Small intestine (tissue), 7 donors: ENCODE data around the gene PHB1. TPM values are rescaled to one million over a fixed set of nuclear protein-coding genes. Genes with fewer than 3 reads are reported as not detected.
"Not testable (repeated sequence)": the region's sequence is repeated elsewhere in the genome, so short reads cannot be mapped to it uniquely, and the experiment has no call there.

ENCODE experiments used
- DNase-seq, 2 donors: peaks; one replicate each; pipeline versions ENCODE4 v3.0.0 to v3.0.0-alpha.2; 2013
- FAIRE-seq: peaks from 2 replicates; lab custom pipeline; 2012; peaks lifted over from hg19 to GRCh38; lab: Jason Lieb, UNC
- H3K27ac ChIP-seq, 3 donors: one replicate each; pipeline ENCODE4 v1.5.1; 2013; ENCODE audit warnings: low read length in 2 of 3, mild to moderate bottlenecking in 2 of 3, control low read depth in 1 of 3, inconsistent platforms in 1 of 3, low read depth in 1 of 3, moderate library complexity in 1 of 3
- H3K27me3 ChIP-seq, 3 donors: one replicate each; pipeline ENCODE4 v1.6.1; 2013; ENCODE audit warnings: low read length in 3 of 3, inconsistent platforms in 1 of 3; ENCODE audit not compliant: control insufficient read depth in 3 of 3, insufficient read depth in 3 of 3
- H3K36me3 ChIP-seq, 3 donors: one replicate each; pipeline ENCODE4 v1.6.1; 2013; ENCODE audit warnings: low read length in 3 of 3, inconsistent platforms in 1 of 3, low read depth in 1 of 3, mild to moderate bottlenecking in 1 of 3, moderate library complexity in 1 of 3; ENCODE audit not compliant: control insufficient read depth in 3 of 3, insufficient read depth in 2 of 3
- H3K4me1 ChIP-seq, 3 donors: one replicate each; pipeline ENCODE4 v1.6.1; 2013; ENCODE audit warnings: low read length in 2 of 3, inconsistent platforms in 1 of 3, low read depth in 1 of 3, mild to moderate bottlenecking in 1 of 3, moderate library complexity in 1 of 3; ENCODE audit not compliant: control insufficient read depth in 3 of 3, insufficient read depth in 2 of 3
- H3K4me3 ChIP-seq, 3 donors: one replicate each; pipeline ENCODE4 v1.5.1; 2013; ENCODE audit warnings: low read length in 3 of 3, control low read depth in 1 of 3, inconsistent platforms in 1 of 3, low read depth in 1 of 3, mild to moderate bottlenecking in 1 of 3, moderate library complexity in 1 of 3
- H3K9me3 ChIP-seq, 2 donors: one replicate each; pipeline ENCODE4 v1.6.1; 2013; ENCODE audit warnings: low read depth in 1 of 2, low read length in 1 of 2; ENCODE audit not compliant: control insufficient read depth in 2 of 2, insufficient read depth in 1 of 2
- WGBS, 3 donors: extraction: QIAGEN DNeasy Blood & Tissue Kit; methylation state at CpG; one replicate each; pipeline ENCODE4 v1.1.7; 2013; 5-methylcytosine and 5-hydroxymethylcytosine counted together
- polyA plus RNA-seq, 4 donors: library from polyadenylated mRNA; stranded (reverse) in 3 of 4; unstranded in 1 of 4; fragments of 200-250 nt in 3 of 4; fragments of 120-200 nt in 1 of 4; gene quantifications; one replicate each; pipeline versions ENCODE4 v1.2.1 to v1.2.3, GENCODE V29; 2013
- donor health status: healthy with polysubstance abuse.
- donor health status: control.
- donor health status: control.
- donor health status: Bipolar disorder and iron deficiency.
- donor health status: healthy.

The PHB1 gene
- polyA plus RNA-seq, 4 donors: 108 to 301 (median 134) TPM

- Histone ChIP-seq H3K27ac (no peak overlapping the region), H3K9me3 (peaks cover 0 to 7% of the 10 kb centered on the region in 2 donors), H3K4me1 (no peaks in the 10 kb centered on the region), H3K36me3 (no peaks in the 10 kb centered on the region), H3K27me3 (peaks cover 0 to 2% (median 0%) of the 10 kb centered on the region in 3 donors), H3K4me3 (no peak overlapping the region)
- DNase-seq (no peak), FAIRE-seq (no peak)
These were observed 10.3 kb upstream of the PHB1 start for GRCh38 chr17:49425004-49425286.

DNA sequence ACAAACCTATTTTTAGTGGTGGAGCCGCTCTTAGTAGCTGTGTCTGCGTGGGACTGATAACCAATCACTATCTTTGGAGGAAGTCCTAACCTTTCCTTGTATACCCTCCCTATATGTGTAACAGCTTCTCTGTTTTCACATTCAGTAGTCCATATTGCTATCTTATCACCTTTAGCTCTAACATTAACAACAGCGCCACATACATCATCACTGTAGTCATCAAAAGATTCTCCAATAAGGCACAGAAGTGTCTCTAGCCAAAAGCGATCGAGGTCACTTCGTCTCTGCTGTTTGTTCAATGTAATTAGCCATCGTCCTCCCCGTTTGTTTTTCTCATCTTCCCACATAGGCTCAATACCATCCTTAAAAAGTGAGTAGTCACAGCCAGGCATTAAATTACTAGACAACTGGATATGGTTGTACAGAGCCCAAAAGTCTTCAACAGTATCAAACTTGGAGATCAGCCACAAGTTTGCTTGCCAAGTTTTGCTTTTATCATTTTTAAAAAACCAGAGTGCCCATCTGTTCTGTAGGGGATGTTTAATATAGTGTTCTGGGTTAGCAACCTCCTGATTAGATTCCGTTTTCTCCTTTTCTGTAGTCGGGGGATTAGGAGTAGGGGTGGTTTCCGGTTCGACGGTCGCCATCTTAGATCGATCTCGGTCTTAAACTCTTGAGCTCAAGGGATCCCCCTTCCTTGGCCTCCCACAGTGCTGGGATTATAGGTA lies 9.8 kb upstream of the PHB1 start:
- H3K36me3 ChIP-seq, DNase-seq, H3K4me1 ChIP-seq, FAIRE-seq, H3K9me3 ChIP-seq, H3K27me3 ChIP-seq, H3K4me3 ChIP-seq, H3K27ac ChIP-seq: not testable (repeated sequence)
- 87 to 88% (median 87%) methylated on average over 15 to 16 of the region's 16 CpGs for WGBS, 3 donors

DNA sequence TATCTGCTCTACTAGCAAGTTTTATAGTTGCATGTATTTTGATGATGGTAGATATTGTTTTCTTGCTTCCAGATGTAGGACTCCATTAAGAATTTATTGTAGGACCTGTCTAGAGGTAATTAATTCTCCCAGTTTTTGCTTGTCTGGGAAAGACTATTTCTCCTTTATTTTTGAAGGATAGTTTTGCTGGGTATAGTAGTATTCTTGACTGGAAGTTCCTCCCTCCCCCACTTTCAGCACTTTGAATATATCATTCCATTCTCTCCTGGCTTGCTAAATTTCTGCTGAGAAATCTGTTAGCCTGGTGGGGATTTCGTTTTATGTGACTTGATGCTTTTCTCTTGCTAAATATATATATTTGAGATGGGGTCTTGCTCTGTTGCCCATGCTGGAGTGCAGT lies 8.0 kb upstream of the PHB1 start:
- FAIRE-seq (no peak), DNase-seq (no peak)
- no peak overlapping the region for H3K4me3 ChIP-seq
- H3K36me3 ChIP-seq: no peaks in the 10 kb centered on the region
- H3K27ac ChIP-seq: no peak overlapping the region
- H3K9me3 ChIP-seq: peaks cover 0 to 7% of the 10 kb centered on the region in 2 donors
- no peaks in the 10 kb centered on the region for H3K4me1 ChIP-seq
- H3K27me3 ChIP-seq: peaks cover 0 to 2% (median 0%) of the 10 kb centered on the region in 3 donors
- WGBS, 3 donors: 41 to 60% (median 59%) methylated on average over 1 of the region's 1 CpG

DNA sequence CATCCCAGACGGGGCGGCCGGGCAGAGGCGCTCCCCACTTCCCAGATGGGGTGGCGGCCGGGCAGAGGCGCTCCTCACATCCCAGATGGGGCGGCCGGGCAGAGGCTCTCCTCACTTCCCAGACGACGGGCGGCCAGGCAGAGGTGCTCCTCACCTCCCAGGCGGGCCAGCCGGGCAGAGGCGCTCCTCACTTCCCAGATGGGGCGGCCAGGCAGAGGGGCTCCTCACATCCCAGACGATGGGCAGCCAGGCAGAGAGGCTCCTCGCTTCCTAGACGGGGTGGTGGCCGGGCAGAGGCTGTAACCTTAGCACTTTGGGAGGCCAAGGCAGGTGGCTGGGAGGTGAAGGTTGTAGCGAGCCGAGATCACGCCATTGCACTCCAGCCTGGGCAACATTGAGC lies 5.1 kb upstream of the PHB1 start:
- H3K27me3 ChIP-seq, DNase-seq, FAIRE-seq, H3K27ac ChIP-seq, H3K4me1 ChIP-seq, H3K36me3 ChIP-seq, H3K4me3 ChIP-seq, H3K9me3 ChIP-seq: not testable (repeated sequence)
- 89 to 92% (median 91%) methylated on average over 22 to 23 of the region's 23 CpGs for WGBS, 3 donors

- not testable (repeated sequence) for H3K27ac ChIP-seq, FAIRE-seq, H3K4me1 ChIP-seq, H3K4me3 ChIP-seq, H3K27me3 ChIP-seq, H3K9me3 ChIP-seq, H3K36me3 ChIP-seq, DNase-seq
- WGBS, 3 donors: 81 to 89% (median 84%) methylated on average over 23 to 32 of the region's 32 CpGs
These were observed 4.4 kb upstream of the PHB1 start for GRCh38 chr17:49418754-49419740.

DNA sequence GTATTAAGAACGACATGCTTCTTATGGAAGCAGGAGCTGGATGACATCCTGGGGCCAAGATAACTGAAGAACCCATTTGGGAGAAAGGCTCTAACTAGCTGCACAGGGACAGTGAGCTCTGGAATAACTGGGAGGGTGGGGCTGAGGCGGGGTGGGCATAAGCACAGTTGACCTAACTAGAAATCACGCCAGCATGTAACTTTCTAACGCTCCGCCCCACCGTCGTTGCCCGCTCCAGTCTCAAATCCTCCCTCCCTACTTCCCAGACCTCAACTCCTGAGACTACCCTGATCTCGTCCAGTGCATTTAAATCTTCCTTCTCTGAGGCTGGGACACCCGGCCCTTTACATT lies 436 bp downstream of the PHB1 start:
- 0 to 3% (median 0%) methylated on average over 9 to 10 of the region's 10 CpGs for WGBS, 3 donors
- Histone ChIP-seq H3K4me1 (peaks cover 0 to 5% (median 5%) of the 10 kb centered on the region in 3 donors), H3K27me3 (no peaks in the 10 kb centered on the region), H3K4me3 (peak overlapping the region; percentile 54 to 91 (median 64)), H3K27ac (peak overlapping the region in 2 of 3 donors; percentile 14 to 15), H3K36me3 (peaks cover 0 to 31% (median 4%) of the 10 kb centered on the region in 3 donors), H3K9me3 (no peaks in the 10 kb centered on the region)
- no peak for DNase-seq
- FAIRE-seq: no peak

- no peak for FAIRE-seq
- Histone ChIP-seq H3K27ac (peak overlapping the region in 1 of 3 donors; percentile 73), H3K36me3 (peaks cover 9 to 71% (median 12%) of the 10 kb centered on the region in 3 donors)
These were observed 5.6 kb downstream of the PHB1 start for GRCh38 chr17:49409066-49409465.

GRCh38 chr17:49407981-49408501 lies 6.6 kb downstream of the PHB1 start:
- Histone ChIP-seq H3K27ac (peak overlapping the region in 1 of 3 donors; percentile 73), H3K9me3 (no peaks in the 10 kb centered on the region), H3K27me3 (no peaks in the 10 kb centered on the region), H3K4me3 (no peak overlapping the region), H3K36me3 (peaks cover 9 to 78% (median 16%) of the 10 kb centered on the region in 3 donors), H3K4me1 (peaks cover 0 to 3% (median 0%) of the 10 kb centered on the region in 3 donors)
- DNase-seq (peak; percentile 85 to 90), FAIRE-seq (no peak)
- 5 to 16% (median 12%) methylated on average over 9 of the region's 9 CpGs for WGBS, 3 donors

More at GRCh38 chr17:49409066-49409465, 5.6 kb downstream of the PHB1 start:
- no peak overlapping the region for H3K4me3 ChIP-seq
- DNase-seq: peak in 1 of 2 donors; percentile 71
- no peaks in the 10 kb centered on the region for H3K9me3 ChIP-seq
- no peaks in the 10 kb centered on the region for H3K27me3 ChIP-seq
- peaks cover 0 to 8% (median 4%) of the 10 kb centered on the region in 3 donors for H3K4me1 ChIP-seq
- WGBS, 3 donors: 52 to 70% (median 64%) methylated on average over 14 of the region's 14 CpGs
